Esophagus squamous epithelium (tissue), 4 donors: ENCODE results near the gene PRKCE.

Source experiments
- CTCF ChIP-seq, 6 experiments: fragments of 450-650 bp in 4 of 6; fragments of 200-600 bp in 2 of 6; sonication (generic) in 2 of 6; IDR thresholded peaks; one replicate each; pipeline ENCODE4 v1.5.1; 2016 to 2019; ENCODE audit warnings: antibody characterized with exemption in 6 of 6, mild to moderate bottlenecking in 4 of 6, moderate library complexity in 4 of 6
- POLR2A ChIP-seq, 4 donors: fragments of 450-650 bp; IDR thresholded peaks; one replicate each; pipeline ENCODE4 v1.6.1; 2017; ENCODE audit warnings: antibody characterized with exemption in 4 of 4, mild to moderate bottlenecking in 4 of 4, moderate library complexity in 3 of 4

- TF ChIP-seq POLR2A (IDR thresholded peaks at IDR 0.05) (no peak), CTCF (IDR thresholded peaks at IDR 0.05) (no peak)
Measured at GRCh38 chr2:46095830-46096229, 444.4 kb downstream of the PRKCE start.
